ENCODE data around the gene NAPSA.
"Not testable (repeated sequence)": the region's sequence is repeated elsewhere in the genome, so short reads cannot be mapped to it uniquely, and the experiment has no call there.

The NAPSA gene

GRCh38 chr19:50358483-50359327 is 6.7 kb downstream of the NAPSA start:
- peak; percentile 78 for DNase-seq

GRCh38 chr19:50357178-50358100 is 8.0 kb downstream of the NAPSA start:
- peak; percentile 86 for DNase-seq

- no peak for DNase-seq
Measured at GRCh38 chr19:50356691-50357177, 8.7 kb downstream of the NAPSA start.

GRCh38 chr19:50353487-50353880 is 12.0 kb downstream of the NAPSA start:
- DNase-seq: not testable (repeated sequence)

GRCh38 chr19:50352242-50352641 is 13.2 kb downstream of the NAPSA start:
- no peak for DNase-seq

GRCh38 chr19:50349277-50350057 is 16.0 kb downstream of the NAPSA start:
- no peak for DNase-seq

GRCh38 chr19:50347089-50347581 is 18.3 kb downstream of the NAPSA start:
- DNase-seq: not testable (repeated sequence)

GRCh38 chr19:50344661-50345318 is 20.6 kb downstream of the NAPSA start:
- DNase-seq: no peak

GRCh38 chr19:50341091-50341564 is 24.3 kb downstream of the NAPSA start:
- no peak for DNase-seq

- DNase-seq: no peak
Measured at GRCh38 chr19:50340331-50340730, 25.1 kb downstream of the NAPSA start.

GRCh38 chr19:50337031-50337430 is 28.4 kb downstream of the NAPSA start:
- not testable (repeated sequence) for DNase-seq

- no peak for DNase-seq
Measured at GRCh38 chr19:50334741-50335421, 30.6 kb downstream of the NAPSA start.

GRCh38 chr19:50333737-50334617 is 31.5 kb downstream of the NAPSA start:
- DNase-seq: peak; percentile 82

- peak; percentile 90 for DNase-seq
Measured at GRCh38 chr19:50333235-50333736, 32.2 kb downstream of the NAPSA start.

- DNase-seq: no peak
Measured at GRCh38 chr19:50332244-50333038, 33.0 kb downstream of the NAPSA start.

GRCh38 chr19:50331994-50332243 is 33.5 kb downstream of the NAPSA start:
- no peak for DNase-seq

- DNase-seq: no peak
Measured at GRCh38 chr19:50331221-50331993, 34.0 kb downstream of the NAPSA start.

- peak; percentile 83 for DNase-seq
Measured at GRCh38 chr19:50330365-50331078, 34.9 kb downstream of the NAPSA start.
